Neural progenitor cell (in vitro differentiated cells): ENCODE results near the gene ATP8B4. TPM values are rescaled to one million over a fixed set of nuclear protein-coding genes. Genes with fewer than 3 reads are reported as not detected.

ENCODE experiments used
- DNase-seq: peaks from one replicate; pipeline ENCODE4 v3.0.0-alpha.2; 2016; ENCODE audit warnings: low spot score
- H2AFZ ChIP-seq: fragments of 200-600 bp; sonication (generic); replicated peaks from 2 replicates; pipeline ENCODE4 v1.6.1; 2016; ENCODE audit warnings: antibody characterized with exemption
- H3F3A ChIP-seq: fragments of 200-600 bp; sonication (generic); 2 replicates; pipeline ENCODE4 v1.6.1; 2016; ENCODE audit warnings: antibody characterized with exemption, low read depth
- H3K27ac ChIP-seq: fragments of 200-600 bp; sonication (generic); 2 replicates; pipeline ENCODE4 v1.5.1; 2016; ENCODE audit warnings: mild to moderate bottlenecking
- H3K27me3 ChIP-seq: fragments of 200-600 bp; sonication (generic); 2 replicates; pipeline ENCODE4 v1.6.1; 2016; ENCODE audit warnings: mild to moderate bottlenecking, moderate library complexity
- H3K36me3 ChIP-seq: fragments of 200-600 bp; sonication (generic); 2 replicates; pipeline ENCODE4 v1.5.1; 2016
- H3K4me1 ChIP-seq: fragments of 200-600 bp; sonication (generic); 2 replicates; pipeline ENCODE4 v1.6.1; 2016; ENCODE audit warnings: mixed run types
- H3K4me2 ChIP-seq: fragments of 200-600 bp; sonication (generic); 2 replicates; pipeline ENCODE4 v1.6.1; 2016
- H3K4me3 ChIP-seq: fragments of 200-600 bp; sonication (generic); 2 replicates; pipeline ENCODE4 v1.5.1; 2016
- H3K79me2 ChIP-seq: fragments of 200-600 bp; sonication (generic); 2 replicates; pipeline ENCODE4 v1.6.1; 2016; ENCODE audit warnings: low read depth
- H3K9ac ChIP-seq: fragments of 200-600 bp; sonication (generic); 2 replicates; pipeline ENCODE4 v1.6.1; 2016
- H3K9me3 ChIP-seq: fragments of 200-600 bp; sonication (generic); 2 replicates; pipeline ENCODE4 v1.5.1; 2016; ENCODE audit warnings: low read depth
- H4K20me1 ChIP-seq: fragments of 200-600 bp; sonication (generic); 2 replicates; pipeline ENCODE4 v1.6.1; 2016; ENCODE audit warnings: low read depth
- H3K27ac Mint-ChIP-seq: 3 replicates; pipeline ENCODE4 v1.8.0; 2021; ENCODE audit warnings: mixed read lengths
- H3K27me3 Mint-ChIP-seq: 2 replicates; pipeline ENCODE4 v1.8.0; 2022; ENCODE audit warnings: low read depth, mild to moderate bottlenecking, inconsistent platforms, moderate library complexity, mixed read lengths; ENCODE audit not compliant: insufficient read depth
- H3K36me3 Mint-ChIP-seq: 3 replicates; pipeline ENCODE4 v1.8.0; 2021; ENCODE audit warnings: mixed read lengths
- H3K4me1 Mint-ChIP-seq: 3 replicates; pipeline ENCODE4 v1.8.0; 2021; ENCODE audit warnings: mixed read lengths
- H3K4me3 Mint-ChIP-seq: 3 replicates; pipeline ENCODE4 v1.8.0; 2021; ENCODE audit warnings: mild to moderate bottlenecking, moderate library complexity, mixed read lengths
- H3K9me3 Mint-ChIP-seq: 3 replicates; pipeline ENCODE4 v1.8.0; 2020; ENCODE audit warnings: mixed read lengths
- EZH2 ChIP-seq: fragments of 200-600 bp; sonication (generic); IDR thresholded peaks from 2 replicates; pipeline ENCODE4 v1.6.1; 2017; ENCODE audit warnings: antibody characterized with exemption, mild to moderate bottlenecking, moderate library complexity
- EZH2phosphoT487 ChIP-seq: fragments of 200-600 bp; sonication (generic); IDR thresholded peaks from 2 replicates; pipeline ENCODE4 v1.6.1; 2017; ENCODE audit warnings: antibody characterized with exemption
- total RNA-seq: library from RNA; depleted of rRNA; stranded (reverse); fragments of >200 nt; gene quantifications from 2 replicates; pipeline ENCODE4 v1.2.3, GENCODE V29; 2015; ENCODE audit warnings: low replicate concordance
- TF ChIP-seq, protein P1 (sequence below): fragments of 200-600 bp; sonication (generic); IDR thresholded peaks from 2 replicates; pipeline ENCODE4 v1.5.1; 2017; ENCODE audit warnings: antibody characterized with exemption, mild to moderate bottlenecking

Gene ATP8B4
- total RNA-seq, 1 donor from 2014 or later, result 2.7 TPM

DNA sequence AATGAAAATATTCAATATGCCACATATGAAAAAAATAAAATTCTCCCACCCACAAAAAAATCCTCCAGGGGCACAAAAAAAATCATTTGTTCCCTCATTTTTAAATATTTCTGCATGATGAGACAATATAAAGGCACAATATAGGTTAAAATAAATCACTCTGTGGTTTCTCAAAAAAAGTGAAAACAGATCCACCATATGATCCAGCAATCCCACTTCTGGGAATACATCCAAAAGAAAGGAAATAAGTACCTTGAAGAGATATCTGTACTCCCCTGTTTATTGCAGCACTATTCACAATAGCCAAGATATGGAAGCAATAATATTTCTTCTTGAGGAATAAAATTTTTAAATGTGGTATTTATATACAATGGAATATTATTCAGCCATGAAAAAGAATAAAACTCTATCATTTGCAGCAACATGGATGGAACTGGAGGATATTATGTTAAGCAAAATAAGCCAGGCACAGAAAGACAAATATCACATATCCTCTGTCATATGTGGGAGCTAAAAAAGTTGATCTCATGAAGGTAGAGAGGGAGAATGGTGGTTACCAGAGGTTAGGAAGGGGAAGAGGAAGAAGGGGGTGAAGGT is 1.5 kb downstream of the ATP8B4 start:
- no peak overlapping the region for H3K27ac ChIP-seq
- no peak overlapping the region for H3K9ac ChIP-seq
- no peaks in the 10 kb centered on the region for H3K27me3 ChIP-seq
- Mint-ChIP-seq H3K9me3 (no peaks in the 10 kb centered on the region), H3K36me3 (no peaks in the 10 kb centered on the region), H3K4me3 (no peak overlapping the region), H3K27ac (no peak overlapping the region), H3K27me3 (no peaks in the 10 kb centered on the region), H3K4me1 (peaks cover 15% of the 10 kb centered on the region)
- H4K20me1 ChIP-seq, result no peaks in the 10 kb centered on the region
- H3F3A ChIP-seq, result peaks cover 21% of the 10 kb centered on the region
- peaks cover 24% of the 10 kb centered on the region for H3K4me1 ChIP-seq
- H2AFZ ChIP-seq, result no peak overlapping the region
- TF ChIP-seq EZH2 (no peak), EZH2phosphoT487 (no peak)
- TF ChIP-seq, protein P1, sequence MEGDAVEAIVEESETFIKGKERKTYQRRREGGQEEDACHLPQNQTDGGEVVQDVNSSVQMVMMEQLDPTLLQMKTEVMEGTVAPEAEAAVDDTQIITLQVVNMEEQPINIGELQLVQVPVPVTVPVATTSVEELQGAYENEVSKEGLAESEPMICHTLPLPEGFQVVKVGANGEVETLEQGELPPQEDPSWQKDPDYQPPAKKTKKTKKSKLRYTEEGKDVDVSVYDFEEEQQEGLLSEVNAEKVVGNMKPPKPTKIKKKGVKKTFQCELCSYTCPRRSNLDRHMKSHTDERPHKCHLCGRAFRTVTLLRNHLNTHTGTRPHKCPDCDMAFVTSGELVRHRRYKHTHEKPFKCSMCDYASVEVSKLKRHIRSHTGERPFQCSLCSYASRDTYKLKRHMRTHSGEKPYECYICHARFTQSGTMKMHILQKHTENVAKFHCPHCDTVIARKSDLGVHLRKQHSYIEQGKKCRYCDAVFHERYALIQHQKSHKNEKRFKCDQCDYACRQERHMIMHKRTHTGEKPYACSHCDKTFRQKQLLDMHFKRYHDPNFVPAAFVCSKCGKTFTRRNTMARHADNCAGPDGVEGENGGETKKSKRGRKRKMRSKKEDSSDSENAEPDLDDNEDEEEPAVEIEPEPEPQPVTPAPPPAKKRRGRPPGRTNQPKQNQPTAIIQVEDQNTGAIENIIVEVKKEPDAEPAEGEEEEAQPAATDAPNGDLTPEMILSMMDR, result no peak
- no peaks in the 10 kb centered on the region for H3K79me2 ChIP-seq
- H3K4me3 ChIP-seq, result no peak overlapping the region
- H3K36me3 ChIP-seq, result no peaks in the 10 kb centered on the region
- no peak overlapping the region for H3K4me2 ChIP-seq
- no peaks in the 10 kb centered on the region for H3K9me3 ChIP-seq
- no peak for DNase-seq

DNA sequence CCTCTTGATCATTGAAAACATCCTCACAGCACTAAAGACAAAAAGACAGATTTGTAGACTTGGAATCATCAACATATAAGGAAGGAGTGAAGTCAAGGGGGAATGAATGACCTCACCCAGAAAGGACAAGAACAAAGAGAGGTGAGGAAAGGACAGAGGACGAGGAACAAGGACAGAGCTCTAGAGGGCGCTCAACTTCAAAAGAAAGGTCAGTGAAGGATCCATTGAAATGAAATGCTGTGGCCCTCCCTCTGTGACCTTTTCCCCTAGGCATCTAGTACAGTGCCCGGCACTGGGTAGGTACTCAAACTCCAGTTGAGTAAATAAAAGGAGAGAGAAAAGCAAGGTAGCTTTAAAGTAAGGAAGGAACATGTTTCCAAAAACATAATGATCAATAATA is 2.6 kb downstream of the ATP8B4 start:
- peaks cover 24% of the 10 kb centered on the region for H3K4me1 ChIP-seq
- no peak overlapping the region for H3K4me3 ChIP-seq
- TF ChIP-seq, protein P1, result peak; percentile 57
- no peak for TF ChIP-seq EZH2phosphoT487
- H3K4me3 Mint-ChIP-seq, result no peak overlapping the region
- no peaks in the 10 kb centered on the region for H3K9me3 Mint-ChIP-seq
- H2AFZ ChIP-seq, result no peak overlapping the region
- H3K36me3 ChIP-seq, result no peaks in the 10 kb centered on the region
- H3K9me3 ChIP-seq, result no peaks in the 10 kb centered on the region
- peaks cover 15% of the 10 kb centered on the region for H3K4me1 Mint-ChIP-seq
- no peaks in the 10 kb centered on the region for H4K20me1 ChIP-seq
- DNase-seq, result peak; percentile 65
- no peaks in the 10 kb centered on the region for H3K27me3 Mint-ChIP-seq
- no peak overlapping the region for H3K4me2 ChIP-seq
- no peak overlapping the region for H3K9ac ChIP-seq
- no peaks in the 10 kb centered on the region for H3K79me2 ChIP-seq
- H3K27ac Mint-ChIP-seq, result no peak overlapping the region
- no peak overlapping the region for H3K27ac ChIP-seq
- peaks cover 21% of the 10 kb centered on the region for H3F3A ChIP-seq
- no peaks in the 10 kb centered on the region for H3K36me3 Mint-ChIP-seq
- no peaks in the 10 kb centered on the region for H3K27me3 ChIP-seq

DNA sequence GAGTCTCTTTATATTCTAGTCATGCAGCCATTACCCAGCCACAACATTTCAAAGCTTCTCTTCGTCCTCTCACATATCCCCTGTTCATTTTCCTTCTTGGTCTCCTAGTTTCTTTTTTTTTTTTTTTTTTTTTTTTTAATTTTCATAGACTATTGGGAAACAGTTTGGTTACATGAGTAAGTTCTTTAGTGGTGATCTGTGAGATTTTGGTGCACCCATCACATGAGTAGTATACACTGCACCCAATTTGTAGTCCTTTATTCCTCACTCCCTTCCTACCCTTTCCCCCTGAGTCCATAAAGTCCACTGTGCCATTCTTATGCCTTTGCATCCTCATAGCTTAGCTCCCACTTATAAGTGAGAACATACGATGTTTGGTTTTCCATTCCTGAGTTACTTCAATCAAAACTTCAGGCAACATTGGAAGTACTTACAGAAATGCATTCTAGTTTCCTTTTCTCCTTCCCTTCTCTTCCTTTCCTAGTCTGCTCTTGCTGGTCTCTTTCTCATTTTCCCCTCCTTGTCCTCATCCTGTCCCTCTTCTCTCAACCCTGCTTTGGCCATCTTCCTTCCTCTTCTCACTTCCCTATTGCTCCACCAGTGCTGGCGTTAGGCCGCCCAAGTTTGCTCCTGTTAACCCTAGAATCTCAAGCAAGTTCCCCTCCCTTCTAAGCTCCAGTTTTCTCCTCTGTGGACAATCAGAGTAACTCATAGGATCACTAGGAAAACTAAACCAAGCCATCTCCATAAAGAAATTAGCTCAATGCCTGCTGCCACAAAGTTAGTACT is 4.8 kb downstream of the ATP8B4 start:
- Mint-ChIP-seq H3K27ac (no peak overlapping the region), H3K9me3 (no peaks in the 10 kb centered on the region), H3K27me3 (no peaks in the 10 kb centered on the region), H3K36me3 (no peaks in the 10 kb centered on the region), H3K4me1 (peaks cover 7% of the 10 kb centered on the region), H3K4me3 (no peak overlapping the region)
- Histone ChIP-seq H3K79me2 (no peaks in the 10 kb centered on the region), H3K27ac (no peak overlapping the region), H4K20me1 (no peaks in the 10 kb centered on the region), H3K4me2 (no peak overlapping the region), H3K4me3 (no peak overlapping the region), H3K36me3 (no peaks in the 10 kb centered on the region), H3K27me3 (no peaks in the 10 kb centered on the region), H2AFZ (no peak overlapping the region), H3K9me3 (no peaks in the 10 kb centered on the region), H3F3A (peaks cover 12% of the 10 kb centered on the region), H3K4me1 (peaks cover 11% of the 10 kb centered on the region), H3K9ac (no peak overlapping the region)
- TF ChIP-seq, protein P1, result no peak
- TF ChIP-seq EZH2, result no peak
- TF ChIP-seq EZH2phosphoT487, result no peak
- DNase-seq, result no peak
